Fibroblast of lung (primary cell): ENCODE results near the gene FAM161A. TPM values are rescaled to one million over a fixed set of nuclear protein-coding genes. Genes with fewer than 3 reads are reported as not detected.
"Not testable (repeated sequence)": the region's sequence is repeated elsewhere in the genome, so short reads cannot be mapped to it uniquely, and the experiment has no call there.

Experiments used
- DNase-seq, 2 donors: peaks; one replicate each; pipeline versions ENCODE4 v3.0.0 to v3.0.0-alpha.2; 2010; ENCODE audit warnings: low read depth in 2 of 2
- H2AFZ ChIP-seq: 2 replicates; pipeline ENCODE4 v1.5.1; 2012; ENCODE audit warnings: low read length, control low read depth, inconsistent platforms
- H3K27ac ChIP-seq: 2 replicates; pipeline ENCODE4 v1.5.1; 2011; ENCODE audit warnings: low read length, control low read depth; ENCODE audit not compliant: insufficient read depth
- H3K27me3 ChIP-seq: 2 replicates; pipeline ENCODE4 v1.5.1; 2011; ENCODE audit warnings: mild to moderate bottlenecking, low read length; ENCODE audit not compliant: control insufficient read depth, insufficient read depth
- H3K36me3 ChIP-seq: 2 replicates; pipeline ENCODE4 v1.5.1; 2011; ENCODE audit warnings: low read length; ENCODE audit not compliant: control insufficient read depth, insufficient read depth
- H3K4me1 ChIP-seq: 2 replicates; pipeline ENCODE4 v1.5.1; 2011; ENCODE audit warnings: low read length; ENCODE audit not compliant: control insufficient read depth, insufficient read depth; ENCODE audit errors: extremely low read depth
- H3K4me2 ChIP-seq: 2 replicates; pipeline ENCODE4 v1.5.1; 2011; ENCODE audit warnings: low read length, control low read depth; ENCODE audit not compliant: insufficient read depth; ENCODE audit errors: extremely low read depth
- H3K4me3 ChIP-seq, 4 experiments: fragments of 200-600 bp in 1 of 4; sonication (generic) in 1 of 4; replicated peaks in 1 of 4; 2 replicates each; pipeline ENCODE4 v1.5.1; 2011 to 2016; ENCODE audit warnings: low read length in 4 of 4, low read depth in 3 of 4, mild to moderate bottlenecking in 3 of 4, control low read depth in 2 of 4, inconsistent platforms in 1 of 4, mixed read lengths in 1 of 4; ENCODE audit not compliant: insufficient read depth in 1 of 4; ENCODE audit errors: control extremely low read depth in 1 of 4
- H3K79me2 ChIP-seq: 2 replicates; pipeline ENCODE4 v1.5.1; 2012; ENCODE audit warnings: mild to moderate bottlenecking, low read length, inconsistent platforms; ENCODE audit not compliant: control insufficient read depth, insufficient read depth
- H3K9ac ChIP-seq: 2 replicates; pipeline ENCODE4 v1.5.1; 2011; ENCODE audit warnings: mild to moderate bottlenecking, low read length, control low read depth; ENCODE audit not compliant: insufficient read depth
- H3K9me3 ChIP-seq: 2 replicates; pipeline ENCODE4 v1.5.1; 2012; ENCODE audit warnings: low read depth, low read length; ENCODE audit not compliant: control insufficient read depth, insufficient read depth
- H4K20me1 ChIP-seq: 2 replicates; pipeline ENCODE4 v1.5.1; 2011; ENCODE audit warnings: low read length; ENCODE audit not compliant: control insufficient read depth, insufficient read depth; ENCODE audit errors: extremely low read depth
- EZH2 ChIP-seq: IDR thresholded peaks from 2 replicates; pipeline ENCODE4 v1.5.1; 2012; ENCODE audit warnings: low read length, control low read depth, mild to moderate bottlenecking; ENCODE audit errors: missing control alignments
- polyA plus RNA-seq, 2 donors: library from polyadenylated mRNA; depleted of rRNA in 1 of 2; stranded (reverse) in 1 of 2; unstranded in 1 of 2; fragments of >200 nt; gene quantifications; 2 replicates each; pipeline ENCODE4 v1.2.1, GENCODE V29; 2011 to 2012; ENCODE audit warnings: missing spikeins in 1 of 2
- total RNA-seq: library from RNA; depleted of rRNA; stranded (reverse); fragments of >200 nt; gene quantifications from 2 replicates; pipeline ENCODE4 v1.2.1, GENCODE V29; 2014
- TF ChIP-seq, protein P1 (sequence below), 2 donors: IDR thresholded peaks in 1 of 2; conservative IDR thresholded peaks in 1 of 2; 1 replicate in 1 of 2; 2 replicates in 1 of 2; pipeline ENCODE4 v1.5.1; 2011 to 2012; ENCODE audit warnings: low read length in 2 of 2, control low read depth in 1 of 2, inconsistent platforms in 1 of 2, low read depth in 1 of 2, mild to moderate bottlenecking in 1 of 2

FAM161A gene
- total and polyA plus RNA-seq, 2 donors (not counting 1 experiment from before 2014, with no cell fraction given), result 0.84 to 3.1 TPM

DNA sequence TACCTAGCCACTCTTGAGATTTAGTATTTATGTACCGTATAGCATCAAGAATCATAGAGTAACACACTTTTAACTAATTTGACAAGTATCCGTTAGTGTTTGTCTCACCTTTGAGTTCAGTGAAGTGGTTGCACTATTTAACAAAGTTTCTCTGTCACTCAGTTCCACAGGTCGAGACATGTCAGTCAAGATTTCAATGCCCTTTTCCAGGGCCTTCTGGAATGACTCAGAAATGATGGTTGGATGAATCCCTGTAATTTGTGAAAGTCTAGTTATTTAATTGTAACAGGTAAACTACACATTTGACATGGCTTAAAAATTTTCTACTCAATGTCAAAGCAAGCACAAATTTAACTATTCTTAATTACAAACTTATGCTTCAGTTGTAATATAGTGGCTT lies 24.9 kb upstream of the FAM161A start:
- Histone ChIP-seq H2AFZ (no peak overlapping the region), H3K36me3 (peaks cover 9% of the 10 kb centered on the region), H3K27me3 (no peaks in the 10 kb centered on the region), H3K4me1 (no peaks in the 10 kb centered on the region), H3K9ac (no peak overlapping the region), H4K20me1 (no peaks in the 10 kb centered on the region), H3K27ac (no peak overlapping the region), H3K4me3 (no peak overlapping the region), H3K9me3 (no peaks in the 10 kb centered on the region), H3K4me2 (no peak overlapping the region), H3K79me2 (peaks cover 2% of the 10 kb centered on the region)
- DNase-seq, result no peak
- TF ChIP-seq EZH2, result no peak
- TF ChIP-seq, protein P1, sequence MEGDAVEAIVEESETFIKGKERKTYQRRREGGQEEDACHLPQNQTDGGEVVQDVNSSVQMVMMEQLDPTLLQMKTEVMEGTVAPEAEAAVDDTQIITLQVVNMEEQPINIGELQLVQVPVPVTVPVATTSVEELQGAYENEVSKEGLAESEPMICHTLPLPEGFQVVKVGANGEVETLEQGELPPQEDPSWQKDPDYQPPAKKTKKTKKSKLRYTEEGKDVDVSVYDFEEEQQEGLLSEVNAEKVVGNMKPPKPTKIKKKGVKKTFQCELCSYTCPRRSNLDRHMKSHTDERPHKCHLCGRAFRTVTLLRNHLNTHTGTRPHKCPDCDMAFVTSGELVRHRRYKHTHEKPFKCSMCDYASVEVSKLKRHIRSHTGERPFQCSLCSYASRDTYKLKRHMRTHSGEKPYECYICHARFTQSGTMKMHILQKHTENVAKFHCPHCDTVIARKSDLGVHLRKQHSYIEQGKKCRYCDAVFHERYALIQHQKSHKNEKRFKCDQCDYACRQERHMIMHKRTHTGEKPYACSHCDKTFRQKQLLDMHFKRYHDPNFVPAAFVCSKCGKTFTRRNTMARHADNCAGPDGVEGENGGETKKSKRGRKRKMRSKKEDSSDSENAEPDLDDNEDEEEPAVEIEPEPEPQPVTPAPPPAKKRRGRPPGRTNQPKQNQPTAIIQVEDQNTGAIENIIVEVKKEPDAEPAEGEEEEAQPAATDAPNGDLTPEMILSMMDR (conservative IDR thresholded peaks at IDR 0.05 in 1 of 2, IDR thresholded peaks at IDR 0.05 in 1 of 2; ENCODE audit: low read depth in 1 of 2, low read length in 2 of 2), result no peak

DNA sequence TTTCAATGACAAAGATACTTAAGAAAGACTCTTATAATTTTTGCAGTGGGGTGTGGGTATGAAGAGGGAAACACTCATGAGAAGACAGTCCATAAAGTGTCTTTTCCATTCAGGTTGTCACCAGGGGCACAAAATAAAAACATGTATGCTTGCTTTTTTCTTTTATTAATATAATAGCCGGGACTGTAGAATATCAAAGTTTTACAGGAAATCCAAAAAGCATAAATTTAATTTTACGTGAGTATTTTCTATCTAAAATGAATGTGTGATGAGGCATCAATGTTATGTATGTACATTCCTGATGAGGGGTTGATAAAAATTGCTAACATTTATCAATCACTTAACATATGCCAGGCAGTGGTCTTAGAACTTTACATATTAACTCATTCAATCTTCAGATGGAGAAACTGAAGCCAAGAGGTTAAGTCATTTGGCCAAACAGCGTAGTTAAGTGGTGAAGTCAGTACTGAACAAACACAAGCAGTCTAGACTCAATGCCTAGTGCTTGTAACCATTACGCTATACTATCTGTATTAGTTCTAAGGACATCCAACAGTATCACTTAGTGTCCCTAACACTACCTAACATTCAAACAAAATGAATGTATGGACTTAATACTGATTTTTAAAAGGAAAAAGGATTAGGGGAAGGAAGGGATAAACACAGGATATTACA lies 23.8 kb upstream of the FAM161A start:
- no peak overlapping the region for H3K4me3 ChIP-seq
- H3K79me2 ChIP-seq, result no peaks in the 10 kb centered on the region
- H4K20me1 ChIP-seq, result no peaks in the 10 kb centered on the region
- no peaks in the 10 kb centered on the region for H3K4me1 ChIP-seq
- H3K27ac ChIP-seq, result no peak overlapping the region
- TF ChIP-seq, protein P1 (conservative IDR thresholded peaks at IDR 0.05 in 1 of 2, IDR thresholded peaks at IDR 0.05 in 1 of 2; ENCODE audit: low read depth in 1 of 2, low read length in 2 of 2), result no peak
- TF ChIP-seq EZH2, result no peak
- no peak overlapping the region for H3K9ac ChIP-seq
- no peaks in the 10 kb centered on the region for H3K27me3 ChIP-seq
- H2AFZ ChIP-seq, result no peak overlapping the region
- peaks cover 10% of the 10 kb centered on the region for H3K36me3 ChIP-seq
- DNase-seq, result no peak
- H3K9me3 ChIP-seq, result no peaks in the 10 kb centered on the region
- H3K4me2 ChIP-seq, result no peak overlapping the region

DNA sequence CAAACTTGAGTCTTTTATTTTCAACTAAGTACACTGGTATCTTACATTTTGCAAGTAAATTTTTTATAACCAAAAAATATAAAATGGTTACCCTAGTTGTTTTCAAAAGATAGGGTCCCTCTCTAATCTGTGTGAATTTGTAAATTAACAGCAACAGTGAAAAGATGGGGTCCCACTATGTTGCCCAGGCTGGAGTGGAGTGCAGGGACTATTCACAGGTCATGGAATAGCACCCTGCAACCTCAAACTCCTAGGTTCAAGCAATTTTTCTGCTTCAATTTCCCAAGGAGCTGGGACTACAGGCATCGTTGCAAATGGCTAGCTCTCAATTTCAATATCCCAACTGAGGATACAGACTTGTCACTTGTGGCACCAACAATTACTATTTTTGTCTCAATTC lies 22.5 kb upstream of the FAM161A start:
- no peak for DNase-seq
- Histone ChIP-seq H4K20me1 (no peaks in the 10 kb centered on the region), H3K27ac (no peak overlapping the region), H3K9me3 (no peaks in the 10 kb centered on the region), H3K36me3 (peaks cover 12% of the 10 kb centered on the region), H3K79me2 (no peaks in the 10 kb centered on the region), H3K9ac (no peak overlapping the region), H3K4me3 (no peak overlapping the region), H3K4me2 (no peak overlapping the region), H3K4me1 (no peaks in the 10 kb centered on the region), H2AFZ (no peak overlapping the region), H3K27me3 (no peaks in the 10 kb centered on the region)
- TF ChIP-seq EZH2, result no peak
- TF ChIP-seq, protein P1 (conservative IDR thresholded peaks at IDR 0.05 in 1 of 2, IDR thresholded peaks at IDR 0.05 in 1 of 2; ENCODE audit: low read depth in 1 of 2, low read length in 2 of 2), result no peak

DNA sequence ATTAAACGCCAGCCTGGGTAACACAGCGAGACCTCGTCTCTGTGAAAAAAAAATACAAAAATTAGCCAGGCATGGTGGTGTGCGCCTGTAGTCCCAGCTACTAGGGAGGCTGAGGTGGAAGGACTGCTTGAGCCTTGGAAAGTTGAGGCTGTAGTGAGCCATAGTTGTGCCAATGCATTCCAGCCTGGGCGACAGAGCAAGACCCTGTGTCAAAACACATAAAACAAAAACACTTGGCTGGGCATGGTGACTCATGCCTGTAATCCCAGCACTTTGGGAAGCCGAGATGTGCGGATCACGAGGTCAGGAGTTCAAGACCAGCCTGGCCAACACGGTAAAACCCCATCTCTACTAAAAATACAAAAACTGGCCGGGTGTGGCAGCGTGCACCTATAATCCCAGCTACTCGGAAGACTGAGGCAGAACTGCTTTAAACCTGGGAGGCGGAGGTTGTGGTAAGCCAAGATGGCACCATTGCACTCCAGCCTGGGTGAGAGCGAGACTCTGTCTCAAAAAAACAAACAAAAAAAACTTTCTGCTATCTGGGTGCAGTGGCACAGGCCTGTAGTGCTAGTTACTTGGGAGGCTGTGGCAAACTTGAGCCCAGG lies 12.7 kb upstream of the FAM161A start:
- not testable (repeated sequence) for H4K20me1 ChIP-seq, H2AFZ ChIP-seq, H3K9me3 ChIP-seq, H3K9ac ChIP-seq, H3K4me1 ChIP-seq, H3K79me2 ChIP-seq, H3K36me3 ChIP-seq, H3K27me3 ChIP-seq, DNase-seq, H3K4me3 ChIP-seq, H3K4me2 ChIP-seq, H3K27ac ChIP-seq
